Breast epithelium (tissue), 4 donors: ENCODE results near the gene CTNNAL1. TPM values are rescaled to one million over a fixed set of nuclear protein-coding genes. Genes with fewer than 3 reads are reported as not detected.

Experiments
- DNase-seq, 2 donors: peaks; one replicate each; pipeline ENCODE4 v3.0.0-alpha.2; 2019; ENCODE audit warnings: low spot score in 2 of 2
- H3K27ac ChIP-seq, 2 donors: fragments of 200-600 bp; sonication (generic) in 1 of 2; one replicate each; pipeline ENCODE4 v1.5.1; 2016 to 2019; ENCODE audit warnings: mild to moderate bottlenecking in 1 of 2
- H3K27me3 ChIP-seq, 2 donors: fragments of 200-600 bp; sonication (generic) in 1 of 2; one replicate each; pipeline versions ENCODE4 v1.5.1 to v1.6.0; 2017 to 2019; ENCODE audit warnings: control low read depth in 1 of 2, mild to moderate bottlenecking in 1 of 2
- H3K36me3 ChIP-seq: fragments of 200-600 bp; one replicate; pipeline ENCODE4 v1.5.1; 2019
- H3K4me1 ChIP-seq, 2 donors: fragments of 200-600 bp; sonication (generic); one replicate each; pipeline ENCODE4 v1.5.1; 2016 to 2019; ENCODE audit warnings: control low read depth in 1 of 2
- H3K4me3 ChIP-seq, 3 donors: fragments of 200-600 bp; sonication (generic); 1 replicate in 2 of 3; 2 replicates in 1 of 3; pipeline ENCODE4 v1.5.1; 2016 to 2019; ENCODE audit warnings: mild to moderate bottlenecking in 3 of 3, moderate library complexity in 2 of 3
- H3K9me3 ChIP-seq, 2 donors: fragments of 200-600 bp; sonication (generic) in 1 of 2; one replicate each; pipeline ENCODE4 v1.5.1; 2016 to 2019; ENCODE audit warnings: control low read depth in 1 of 2
- POLR2A ChIP-seq: fragments of 450-650 bp; IDR thresholded peaks from one replicate; pipeline ENCODE4 v1.6.1; 2016; ENCODE audit warnings: antibody characterized with exemption, mild to moderate bottlenecking, moderate library complexity
- POLR2AphosphoS5 ChIP-seq, 3 donors: sonication (generic); formaldehyde crosslinking; IDR thresholded peaks; one replicate each; pipeline ENCODE4 v1.6.1; 2017; ENCODE audit warnings: antibody characterized with exemption in 3 of 3
- intact Hi-C: fragments of 100-400 bp; cut with DNase I; formaldehyde crosslinking; loops from one replicate; pipeline ENCODE4 v1.15.1; 2023; ENCODE audit warnings: low total_unique reads
- total RNA-seq, 3 donors: library from RNA; depleted of rRNA; stranded (reverse); fragments of >200 nt; gene quantifications; one replicate each; pipeline ENCODE4 v1.1.0, GENCODE V29; 2016
- TF ChIP-seq, protein P1 (sequence below), 3 donors: fragments of 450-650 bp; IDR thresholded peaks; one replicate each; pipeline ENCODE4 v1.5.1; 2016 to 2017; ENCODE audit warnings: antibody characterized with exemption in 3 of 3, mild to moderate bottlenecking in 3 of 3, moderate library complexity in 3 of 3

Gene CTNNAL1
- total RNA-seq, 3 donors from 2014 or later: 25.0 to 29.2 (median 25.6) TPM

DNA sequence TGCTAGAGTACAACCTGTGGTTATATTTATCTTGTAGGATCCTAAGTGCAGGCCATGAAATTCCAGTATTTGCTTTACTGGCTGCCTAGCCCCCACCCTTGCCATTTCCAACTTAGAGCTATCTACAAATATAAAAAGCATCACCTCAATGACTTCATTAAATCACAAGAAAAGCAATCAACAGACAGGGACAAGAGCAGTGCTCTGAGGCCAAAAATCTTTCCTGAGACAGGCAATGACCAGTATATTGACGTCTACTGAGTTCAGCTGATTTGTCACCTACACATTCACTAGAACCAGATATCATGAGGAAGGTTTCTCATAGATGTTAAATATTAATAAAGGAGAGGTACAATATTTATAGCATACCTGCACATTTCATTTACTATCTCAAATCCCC lies 38.4 kb upstream of the CTNNAL1 start:
- intact Hi-C loops: no loop called here
- no peaks in the 10 kb centered on the region for H3K4me1 ChIP-seq
- H3K4me3 ChIP-seq: no peak overlapping the region
- H3K27me3 ChIP-seq: no peaks in the 10 kb centered on the region
- H3K9me3 ChIP-seq: no peaks in the 10 kb centered on the region
- H3K27ac ChIP-seq: no peak overlapping the region
- TF ChIP-seq POLR2AphosphoS5 (IDR thresholded peaks at IDR 0.05) (no peak), POLR2A (no peak)
- TF ChIP-seq, protein P1, sequence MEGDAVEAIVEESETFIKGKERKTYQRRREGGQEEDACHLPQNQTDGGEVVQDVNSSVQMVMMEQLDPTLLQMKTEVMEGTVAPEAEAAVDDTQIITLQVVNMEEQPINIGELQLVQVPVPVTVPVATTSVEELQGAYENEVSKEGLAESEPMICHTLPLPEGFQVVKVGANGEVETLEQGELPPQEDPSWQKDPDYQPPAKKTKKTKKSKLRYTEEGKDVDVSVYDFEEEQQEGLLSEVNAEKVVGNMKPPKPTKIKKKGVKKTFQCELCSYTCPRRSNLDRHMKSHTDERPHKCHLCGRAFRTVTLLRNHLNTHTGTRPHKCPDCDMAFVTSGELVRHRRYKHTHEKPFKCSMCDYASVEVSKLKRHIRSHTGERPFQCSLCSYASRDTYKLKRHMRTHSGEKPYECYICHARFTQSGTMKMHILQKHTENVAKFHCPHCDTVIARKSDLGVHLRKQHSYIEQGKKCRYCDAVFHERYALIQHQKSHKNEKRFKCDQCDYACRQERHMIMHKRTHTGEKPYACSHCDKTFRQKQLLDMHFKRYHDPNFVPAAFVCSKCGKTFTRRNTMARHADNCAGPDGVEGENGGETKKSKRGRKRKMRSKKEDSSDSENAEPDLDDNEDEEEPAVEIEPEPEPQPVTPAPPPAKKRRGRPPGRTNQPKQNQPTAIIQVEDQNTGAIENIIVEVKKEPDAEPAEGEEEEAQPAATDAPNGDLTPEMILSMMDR (IDR thresholded peaks at IDR 0.05): no peak
- H3K36me3 ChIP-seq: peaks cover 17% of the 10 kb centered on the region
- DNase-seq: no peak

DNA sequence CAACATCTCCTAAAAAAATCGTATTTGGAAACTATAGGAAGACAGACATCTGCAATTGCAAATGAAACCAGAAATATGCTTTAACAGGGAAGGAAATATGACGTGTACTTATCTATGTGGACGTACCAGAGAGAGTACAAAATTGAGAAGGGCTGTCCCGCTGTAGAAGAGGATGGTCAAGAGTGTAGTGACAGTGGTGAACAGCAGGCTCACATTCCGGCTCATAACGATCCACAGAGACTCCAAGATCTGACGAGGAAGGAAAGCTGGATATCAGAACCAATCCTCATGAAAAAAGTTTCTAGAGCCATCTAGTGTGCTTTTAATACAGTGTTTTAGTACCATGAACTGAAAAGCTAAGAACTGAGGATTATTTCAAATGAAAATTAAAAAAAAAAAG lies 37.1 kb upstream of the CTNNAL1 start:
- no peak for DNase-seq
- no peaks in the 10 kb centered on the region for H3K4me1 ChIP-seq
- H3K27ac ChIP-seq: no peak overlapping the region
- TF ChIP-seq, protein P1 (IDR thresholded peaks at IDR 0.05): no peak
- TF ChIP-seq POLR2A: no peak
- no peak for TF ChIP-seq POLR2AphosphoS5 (IDR thresholded peaks at IDR 0.05)
- no peak overlapping the region for H3K4me3 ChIP-seq
- no peaks in the 10 kb centered on the region for H3K27me3 ChIP-seq
- intact Hi-C loops: no loop called here
- peaks cover 17% of the 10 kb centered on the region for H3K36me3 ChIP-seq
- no peaks in the 10 kb centered on the region for H3K9me3 ChIP-seq

DNA sequence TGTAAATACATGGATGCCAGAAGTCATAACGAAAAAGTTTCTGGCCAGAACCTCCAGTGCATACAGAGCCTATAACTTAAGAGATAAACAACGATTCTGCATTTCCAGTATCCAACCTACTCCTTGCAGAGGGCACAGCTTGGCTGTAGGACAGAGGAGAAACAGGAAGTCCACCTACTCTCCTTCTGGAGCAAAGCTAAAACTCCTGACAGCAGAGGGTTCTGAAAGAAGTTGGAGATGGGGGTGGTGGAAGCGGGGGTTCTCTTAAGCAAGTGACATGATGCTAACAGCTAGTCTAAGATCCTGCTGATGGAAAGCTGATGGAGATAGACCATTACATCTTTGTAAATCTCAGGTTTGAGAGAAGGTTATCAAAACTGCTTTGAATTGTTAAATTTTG lies 35.5 kb upstream of the CTNNAL1 start:
- H3K27me3 ChIP-seq: no peaks in the 10 kb centered on the region
- no peak for TF ChIP-seq POLR2A
- TF ChIP-seq, protein P1 (IDR thresholded peaks at IDR 0.05): no peak
- TF ChIP-seq POLR2AphosphoS5 (IDR thresholded peaks at IDR 0.05): no peak
- H3K4me3 ChIP-seq: no peak overlapping the region
- intact Hi-C loops: no loop called here
- H3K27ac ChIP-seq: no peak overlapping the region
- no peak for DNase-seq
- no peaks in the 10 kb centered on the region for H3K4me1 ChIP-seq
- peaks cover 17% of the 10 kb centered on the region for H3K36me3 ChIP-seq
- H3K9me3 ChIP-seq: no peaks in the 10 kb centered on the region

DNA sequence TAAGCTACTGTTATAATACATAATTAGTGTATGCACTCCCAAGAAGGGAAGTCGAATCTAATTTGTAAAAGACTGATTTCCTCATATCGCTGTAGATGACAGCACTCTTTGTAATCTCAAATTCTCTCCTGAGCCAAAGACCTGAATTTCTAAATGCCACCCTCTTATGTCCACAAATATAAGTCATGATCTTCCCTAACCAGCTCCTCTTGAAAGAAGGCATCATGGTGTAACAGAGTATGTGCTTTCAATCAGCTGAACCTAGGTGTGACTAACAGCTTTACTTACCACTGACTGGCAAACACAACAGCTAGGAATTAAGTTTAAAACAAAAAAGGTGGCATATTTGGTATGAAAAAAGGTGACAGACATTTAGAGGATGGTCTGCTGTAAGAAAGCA lies 34.0 kb upstream of the CTNNAL1 start:
- TF ChIP-seq POLR2AphosphoS5 (IDR thresholded peaks at IDR 0.05) (no peak), POLR2A (no peak)
- TF ChIP-seq, protein P1 (IDR thresholded peaks at IDR 0.05): no peak
- no peaks in the 10 kb centered on the region for H3K4me1 ChIP-seq
- peaks cover 17% of the 10 kb centered on the region for H3K36me3 ChIP-seq
- no peak overlapping the region for H3K27ac ChIP-seq
- no peaks in the 10 kb centered on the region for H3K27me3 ChIP-seq
- no peaks in the 10 kb centered on the region for H3K9me3 ChIP-seq
- intact Hi-C loops: no loop called here
- H3K4me3 ChIP-seq: no peak overlapping the region
- DNase-seq: no peak

DNA sequence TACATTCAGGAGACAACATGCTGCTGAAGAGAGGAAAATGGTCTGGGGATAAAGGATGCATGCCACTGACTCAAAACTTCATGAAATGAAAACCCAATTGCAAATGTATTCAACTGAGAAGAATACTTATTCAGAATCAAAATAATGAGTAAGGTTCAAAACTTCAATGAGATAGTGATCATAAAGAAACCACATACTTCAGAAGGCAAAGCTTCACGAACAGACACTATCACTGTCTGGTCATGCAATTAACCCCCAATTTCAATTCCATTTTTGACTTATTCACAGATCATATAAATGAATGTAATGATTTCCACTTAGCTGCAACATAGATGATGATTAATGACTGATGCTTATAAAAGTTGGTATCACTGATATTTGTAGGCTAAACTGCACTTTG lies 33.0 kb upstream of the CTNNAL1 start:
- Histone ChIP-seq H3K9me3 (no peaks in the 10 kb centered on the region), H3K27ac (no peak overlapping the region), H3K36me3 (peaks cover 17% of the 10 kb centered on the region), H3K4me1 (no peaks in the 10 kb centered on the region), H3K27me3 (no peaks in the 10 kb centered on the region), H3K4me3 (no peak overlapping the region)
- intact Hi-C loops: no loop called here
- DNase-seq: no peak
- TF ChIP-seq, protein P1 (IDR thresholded peaks at IDR 0.05): no peak
- TF ChIP-seq POLR2AphosphoS5 (IDR thresholded peaks at IDR 0.05) (no peak), POLR2A (no peak)
